HepG2 (cell line): Measurements from ENCODE around the gene FLACC1.

Source experiments
- DR1 ChIP-seq: sonication (generic); formaldehyde crosslinking; IDR thresholded peaks from 2 replicates; pipeline ENCODE4 v1.8.0; 2021; ENCODE audit warnings: mild to moderate bottlenecking, missing genetic modification reagents, inconsistent platforms
- ELF1 ChIP-seq: sonication (generic); formaldehyde crosslinking; IDR thresholded peaks from 2 replicates; pipeline ENCODE4 v1.4.0; 2020; ENCODE audit warnings: missing genetic modification reagents
- HOXA9 ChIP-seq: sonication (generic); formaldehyde crosslinking; IDR thresholded peaks from 2 replicates; pipeline ENCODE4 v1.8.1; 2022; ENCODE audit warnings: missing genetic modification reagents, mild to moderate bottlenecking, moderate library complexity, borderline replicate concordance
- NR3C1 ChIP-seq: sonication (generic); formaldehyde crosslinking; IDR thresholded peaks from 2 replicates; pipeline ENCODE4 v1.4.0; 2020; ENCODE audit warnings: missing genetic modification reagents
- ZNF644 ChIP-seq: IDR thresholded peaks from 2 replicates; pipeline ENCODE4 v1.6.1; 2016; ENCODE audit warnings: low read depth
- ZNF766 ChIP-seq: sonication (generic); formaldehyde crosslinking; IDR thresholded peaks from 2 replicates; pipeline ENCODE4 v1.5.0; 2020; ENCODE audit warnings: missing genetic modification reagents, borderline replicate concordance
- TF ChIP-seq, protein P1 (sequence below): sonication (generic); formaldehyde crosslinking; IDR thresholded peaks from 2 replicates; pipeline ENCODE4 v1.4.0; 2020; ENCODE audit warnings: missing genetic modification reagents, borderline replicate concordance
- TF ChIP-seq, protein P2 (sequence below): sonication (generic); formaldehyde crosslinking; IDR thresholded peaks from 2 replicates; pipeline ENCODE4 v1.5.0; 2020; ENCODE audit warnings: mild to moderate bottlenecking, missing genetic modification reagents
- TF ChIP-seq, protein P3 (sequence below): sonication (generic); formaldehyde crosslinking; IDR thresholded peaks from 2 replicates; pipeline ENCODE4 v1.5.0; 2020; ENCODE audit warnings: mild to moderate bottlenecking, missing genetic modification reagents, moderate library complexity

DNA sequence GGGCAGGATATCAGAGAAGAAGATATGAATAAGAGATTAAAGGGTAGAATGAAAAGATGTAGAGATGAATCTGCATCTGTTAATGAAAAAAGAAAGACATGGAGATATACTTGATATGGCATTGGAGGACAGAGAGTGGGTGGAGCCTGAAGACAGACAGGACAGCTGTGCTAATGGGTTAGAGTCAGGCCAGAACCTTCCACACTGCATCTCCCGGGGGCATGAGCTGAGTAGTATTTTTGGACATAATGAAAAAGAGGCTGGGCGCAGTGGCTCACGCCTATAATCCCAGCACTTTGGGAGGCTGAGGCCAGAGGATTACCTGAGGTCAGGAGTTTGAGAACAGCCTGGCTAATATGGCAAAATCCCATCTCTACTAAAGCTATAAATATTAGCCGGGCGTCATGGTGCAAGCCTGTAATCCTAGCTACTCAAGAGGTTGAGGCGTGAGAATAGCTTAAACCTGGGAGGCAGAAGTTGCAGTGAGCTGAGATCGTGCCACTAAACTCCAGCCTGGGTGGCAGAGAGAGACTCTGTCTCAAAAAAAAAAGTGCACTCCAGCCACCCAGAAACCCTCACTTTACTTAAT is 11.4 kb downstream of the FLACC1 start:
- no peak for TF ChIP-seq DR1 (CRISPR knock-in tag)
- no peak for TF ChIP-seq NR3C1 (CRISPR knock-in tag)
- TF ChIP-seq, protein P1, sequence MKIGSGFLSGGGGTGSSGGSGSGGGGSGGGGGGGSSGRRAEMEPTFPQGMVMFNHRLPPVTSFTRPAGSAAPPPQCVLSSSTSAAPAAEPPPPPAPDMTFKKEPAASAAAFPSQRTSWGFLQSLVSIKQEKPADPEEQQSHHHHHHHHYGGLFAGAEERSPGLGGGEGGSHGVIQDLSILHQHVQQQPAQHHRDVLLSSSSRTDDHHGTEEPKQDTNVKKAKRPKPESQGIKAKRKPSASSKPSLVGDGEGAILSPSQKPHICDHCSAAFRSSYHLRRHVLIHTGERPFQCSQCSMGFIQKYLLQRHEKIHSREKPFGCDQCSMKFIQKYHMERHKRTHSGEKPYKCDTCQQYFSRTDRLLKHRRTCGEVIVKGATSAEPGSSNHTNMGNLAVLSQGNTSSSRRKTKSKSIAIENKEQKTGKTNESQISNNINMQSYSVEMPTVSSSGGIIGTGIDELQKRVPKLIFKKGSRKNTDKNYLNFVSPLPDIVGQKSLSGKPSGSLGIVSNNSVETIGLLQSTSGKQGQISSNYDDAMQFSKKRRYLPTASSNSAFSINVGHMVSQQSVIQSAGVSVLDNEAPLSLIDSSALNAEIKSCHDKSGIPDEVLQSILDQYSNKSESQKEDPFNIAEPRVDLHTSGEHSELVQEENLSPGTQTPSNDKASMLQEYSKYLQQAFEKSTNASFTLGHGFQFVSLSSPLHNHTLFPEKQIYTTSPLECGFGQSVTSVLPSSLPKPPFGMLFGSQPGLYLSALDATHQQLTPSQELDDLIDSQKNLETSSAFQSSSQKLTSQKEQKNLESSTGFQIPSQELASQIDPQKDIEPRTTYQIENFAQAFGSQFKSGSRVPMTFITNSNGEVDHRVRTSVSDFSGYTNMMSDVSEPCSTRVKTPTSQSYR = no peak
- no peak for TF ChIP-seq ZNF766 (CRISPR knock-in tag)
- TF ChIP-seq, protein P2, sequence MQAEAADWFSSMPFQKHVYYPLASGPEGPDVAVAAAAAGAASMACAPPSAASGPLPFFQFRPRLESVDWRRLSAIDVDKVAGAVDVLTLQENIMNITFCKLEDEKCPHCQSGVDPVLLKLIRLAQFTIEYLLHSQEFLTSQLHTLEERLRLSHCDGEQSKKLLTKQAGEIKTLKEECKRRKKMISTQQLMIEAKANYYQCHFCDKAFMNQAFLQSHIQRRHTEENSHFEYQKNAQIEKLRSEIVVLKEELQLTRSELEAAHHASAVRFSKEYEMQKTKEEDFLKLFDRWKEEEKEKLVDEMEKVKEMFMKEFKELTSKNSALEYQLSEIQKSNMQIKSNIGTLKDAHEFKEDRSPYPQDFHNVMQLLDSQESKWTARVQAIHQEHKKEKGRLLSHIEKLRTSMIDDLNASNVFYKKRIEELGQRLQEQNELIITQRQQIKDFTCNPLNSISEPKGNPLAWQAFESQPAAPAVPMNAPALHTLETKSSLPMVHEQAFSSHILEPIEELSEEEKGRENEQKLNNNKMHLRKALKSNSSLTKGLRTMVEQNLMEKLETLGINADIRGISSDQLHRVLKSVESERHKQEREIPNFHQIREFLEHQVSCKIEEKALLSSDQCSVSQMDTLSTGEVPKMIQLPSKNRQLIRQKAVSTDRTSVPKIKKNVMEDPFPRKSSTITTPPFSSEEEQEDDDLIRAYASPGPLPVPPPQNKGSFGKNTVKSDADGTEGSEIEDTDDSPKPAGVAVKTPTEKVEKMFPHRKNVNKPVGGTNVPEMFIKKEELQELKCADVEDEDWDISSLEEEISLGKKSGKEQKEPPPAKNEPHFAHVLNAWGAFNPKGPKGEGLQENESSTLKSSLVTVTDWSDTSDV (CRISPR knock-in tag) = no peak
- no peak for TF ChIP-seq ZNF644 (CRISPR knock-in tag)
- TF ChIP-seq, protein P3, sequence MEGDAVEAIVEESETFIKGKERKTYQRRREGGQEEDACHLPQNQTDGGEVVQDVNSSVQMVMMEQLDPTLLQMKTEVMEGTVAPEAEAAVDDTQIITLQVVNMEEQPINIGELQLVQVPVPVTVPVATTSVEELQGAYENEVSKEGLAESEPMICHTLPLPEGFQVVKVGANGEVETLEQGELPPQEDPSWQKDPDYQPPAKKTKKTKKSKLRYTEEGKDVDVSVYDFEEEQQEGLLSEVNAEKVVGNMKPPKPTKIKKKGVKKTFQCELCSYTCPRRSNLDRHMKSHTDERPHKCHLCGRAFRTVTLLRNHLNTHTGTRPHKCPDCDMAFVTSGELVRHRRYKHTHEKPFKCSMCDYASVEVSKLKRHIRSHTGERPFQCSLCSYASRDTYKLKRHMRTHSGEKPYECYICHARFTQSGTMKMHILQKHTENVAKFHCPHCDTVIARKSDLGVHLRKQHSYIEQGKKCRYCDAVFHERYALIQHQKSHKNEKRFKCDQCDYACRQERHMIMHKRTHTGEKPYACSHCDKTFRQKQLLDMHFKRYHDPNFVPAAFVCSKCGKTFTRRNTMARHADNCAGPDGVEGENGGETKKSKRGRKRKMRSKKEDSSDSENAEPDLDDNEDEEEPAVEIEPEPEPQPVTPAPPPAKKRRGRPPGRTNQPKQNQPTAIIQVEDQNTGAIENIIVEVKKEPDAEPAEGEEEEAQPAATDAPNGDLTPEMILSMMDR = no peak
- no peak for TF ChIP-seq HOXA9 (CRISPR knock-in tag)
- no peak for TF ChIP-seq ELF1
